Stimulated activated CD4-positive, alpha-beta T cell treated with anti-CD3 and anti-CD28 coated beads, Interleukin-1b, Interleukin-23, amount 100 ng/mL, for 48 hours (primary cell): Measurements from ENCODE around the gene ERCC8.
A peak's percentile ranks its signal among the peaks of the same experiment; 100 is the strongest.
"Not testable (repeated sequence)": the region's sequence is repeated elsewhere in the genome, so short reads cannot be mapped to it uniquely, and the experiment has no call there.

Source experiments
- DNase-seq: peaks from one replicate; pipeline ENCODE4 v3.0.0-alpha.2; 2020

ERCC8 gene

GRCh38 chr5:60903356-60903755 lies 41.5 kb downstream of the ERCC8 start:
- no peak for DNase-seq

- DNase-seq, result no peak
These were observed 47.9 kb downstream of the ERCC8 start for GRCh38 chr5:60896991-60897390.

GRCh38 chr5:60893521-60893920 lies 51.3 kb downstream of the ERCC8 start:
- no peak for DNase-seq

- DNase-seq, result no peak
These were observed 53.2 kb downstream of the ERCC8 start for GRCh38 chr5:60891667-60892066.

- no peak for DNase-seq
These were observed 56.4 kb downstream of the ERCC8 start for GRCh38 chr5:60888359-60889061.

- DNase-seq, result no peak
These were observed 57.1 kb downstream of the ERCC8 start for GRCh38 chr5:60887746-60888145.

GRCh38 chr5:60887096-60887495 lies 57.8 kb downstream of the ERCC8 start:
- no peak for DNase-seq

- DNase-seq, result no peak
These were observed 58.7 kb downstream of the ERCC8 start for GRCh38 chr5:60886158-60886557.

- no peak for DNase-seq
These were observed 61.6 kb downstream of the ERCC8 start for GRCh38 chr5:60883229-60883628.

- no peak for DNase-seq
These were observed 72.0 kb downstream of the ERCC8 start for GRCh38 chr5:60872892-60873291.

- DNase-seq, result no peak
These were observed 74.0 kb downstream of the ERCC8 start for GRCh38 chr5:60870857-60871256.

GRCh38 chr5:60860572-60860971 lies 84.3 kb downstream of the ERCC8 start:
- DNase-seq, result not testable (repeated sequence)

- DNase-seq, result no peak
These were observed 88.8 kb downstream of the ERCC8 start for GRCh38 chr5:60856066-60856465.

GRCh38 chr5:60852940-60853339 lies 91.9 kb downstream of the ERCC8 start:
- DNase-seq, result no peak

GRCh38 chr5:60852317-60852716 lies 92.6 kb downstream of the ERCC8 start:
- no peak for DNase-seq

- DNase-seq, result no peak
These were observed 93.2 kb downstream of the ERCC8 start for GRCh38 chr5:60851626-60852025.

GRCh38 chr5:60846298-60846697 lies 98.6 kb downstream of the ERCC8 start:
- DNase-seq, result no peak

- peak; percentile 41 for DNase-seq
These were observed 100.6 kb downstream of the ERCC8 start, which contains the start of gene ELOVL7 for GRCh38 chr5:60843936-60844905. Gene ELOVL7, minus strand, starts transcription at chr5:60844269. Its CDS starts 56,872 bp downstream, at chr5:60787397.

GRCh38 chr5:60843386-60843935 lies 101.4 kb downstream of the ERCC8 start:
- DNase-seq, result no peak

GRCh38 chr5:60842871-60843385 lies 101.9 kb downstream of the ERCC8 start:
- DNase-seq, result no peak

GRCh38 chr5:60841361-60841760 lies 103.5 kb downstream of the ERCC8 start:
- no peak for DNase-seq

- no peak for DNase-seq
These were observed 108.7 kb downstream of the ERCC8 start for GRCh38 chr5:60836131-60836530.

GRCh38 chr5:60835554-60835953 lies 109.3 kb downstream of the ERCC8 start:
- no peak for DNase-seq
